Thyroid gland (tissue), 4 donors: ENCODE data around the gene MYO16.

Source experiments
- POLR2A ChIP-seq, 2 donors: fragments of 450-650 bp; IDR thresholded peaks; one replicate each; pipeline ENCODE4 v1.6.1; 2017; ENCODE audit warnings: antibody characterized with exemption in 2 of 2, mild to moderate bottlenecking in 2 of 2, moderate library complexity in 1 of 2
- TF ChIP-seq, protein P1 (sequence below), 6 experiments: fragments of 200-600 bp in 3 of 6; fragments of 450-650 bp in 3 of 6; sonication (generic) in 3 of 6; IDR thresholded peaks; one replicate each; pipeline ENCODE4 v1.5.1; 2016 to 2019; ENCODE audit warnings: antibody characterized with exemption in 6 of 6, mild to moderate bottlenecking in 2 of 6, inconsistent platforms in 1 of 6, moderate library complexity in 1 of 6

DNA sequence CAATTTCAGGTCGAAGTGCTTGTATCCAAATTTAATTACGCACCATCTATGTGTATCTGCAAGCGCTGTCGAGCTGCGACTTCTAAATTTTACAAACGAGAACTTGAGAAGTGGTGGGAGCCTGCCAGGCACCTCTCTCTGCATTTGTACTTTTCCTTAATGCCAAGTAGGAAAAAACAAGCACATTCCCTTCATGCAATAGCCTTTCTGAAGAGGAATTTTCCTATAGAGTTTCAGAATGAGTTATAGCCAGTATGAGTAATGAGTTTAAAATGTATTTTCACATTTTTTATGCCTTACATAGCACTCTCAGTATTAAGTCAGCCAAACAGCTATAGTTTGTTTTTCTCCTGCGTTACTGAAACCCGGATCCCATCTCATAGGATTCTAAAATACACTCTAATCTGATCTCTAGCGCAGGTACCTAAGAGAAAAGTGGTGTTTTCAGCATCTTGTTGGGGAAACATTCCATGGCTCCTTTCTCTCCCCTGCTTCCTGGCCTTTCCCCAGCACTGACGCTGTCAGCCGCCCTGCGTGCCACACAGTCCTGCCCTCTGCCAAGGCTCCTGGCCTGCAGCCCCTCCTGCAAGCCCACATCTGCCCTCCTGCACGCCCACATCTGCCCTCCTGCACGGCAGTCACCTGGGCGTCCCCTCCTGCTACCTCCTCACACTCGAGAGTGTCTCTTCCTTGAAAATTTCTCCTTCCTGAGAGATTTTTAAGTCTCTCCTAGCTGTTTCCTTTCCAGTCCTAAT lies 526.9 kb downstream of the MYO16 start:
- TF ChIP-seq, protein P1, sequence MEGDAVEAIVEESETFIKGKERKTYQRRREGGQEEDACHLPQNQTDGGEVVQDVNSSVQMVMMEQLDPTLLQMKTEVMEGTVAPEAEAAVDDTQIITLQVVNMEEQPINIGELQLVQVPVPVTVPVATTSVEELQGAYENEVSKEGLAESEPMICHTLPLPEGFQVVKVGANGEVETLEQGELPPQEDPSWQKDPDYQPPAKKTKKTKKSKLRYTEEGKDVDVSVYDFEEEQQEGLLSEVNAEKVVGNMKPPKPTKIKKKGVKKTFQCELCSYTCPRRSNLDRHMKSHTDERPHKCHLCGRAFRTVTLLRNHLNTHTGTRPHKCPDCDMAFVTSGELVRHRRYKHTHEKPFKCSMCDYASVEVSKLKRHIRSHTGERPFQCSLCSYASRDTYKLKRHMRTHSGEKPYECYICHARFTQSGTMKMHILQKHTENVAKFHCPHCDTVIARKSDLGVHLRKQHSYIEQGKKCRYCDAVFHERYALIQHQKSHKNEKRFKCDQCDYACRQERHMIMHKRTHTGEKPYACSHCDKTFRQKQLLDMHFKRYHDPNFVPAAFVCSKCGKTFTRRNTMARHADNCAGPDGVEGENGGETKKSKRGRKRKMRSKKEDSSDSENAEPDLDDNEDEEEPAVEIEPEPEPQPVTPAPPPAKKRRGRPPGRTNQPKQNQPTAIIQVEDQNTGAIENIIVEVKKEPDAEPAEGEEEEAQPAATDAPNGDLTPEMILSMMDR (IDR thresholded peaks at IDR 0.05): no peak
- no peak for TF ChIP-seq POLR2A (IDR thresholded peaks at IDR 0.05)
